ENCODE data around the gene LRP8.

LRP8 gene

GRCh38 chr1:53317646-53318539 lies 10.0 kb downstream of the LRP8 start:
- TF ChIP-seq GATA1 (IDR thresholded peaks at IDR 0.05; ENCODE audit: low read depth, low read length) (no peak), POLR2A (IDR thresholded peaks at IDR 0.05; ENCODE audit: low read length) (no peak)
- no peak for DNase-seq

- no peak for DNase-seq
- TF ChIP-seq POLR2A (IDR thresholded peaks at IDR 0.05; ENCODE audit: low read length): no peak
- no peak for TF ChIP-seq GATA1 (IDR thresholded peaks at IDR 0.05; ENCODE audit: low read depth, low read length)
Observed at GRCh38 chr1:53316766-53317581, 10.9 kb downstream of the LRP8 start.

- DNase-seq: no peak
- TF ChIP-seq GATA1 (IDR thresholded peaks at IDR 0.05; ENCODE audit: low read depth, low read length) (no peak), POLR2A (IDR thresholded peaks at IDR 0.05; ENCODE audit: low read length) (no peak)
Observed at GRCh38 chr1:53316424-53316765, 11.5 kb downstream of the LRP8 start.

- DNase-seq: no peak
- no peak for TF ChIP-seq POLR2A (IDR thresholded peaks at IDR 0.05; ENCODE audit: low read length)
- TF ChIP-seq GATA1 (IDR thresholded peaks at IDR 0.05; ENCODE audit: low read depth, low read length): no peak
Observed at GRCh38 chr1:53315456-53316423, 12.1 kb downstream of the LRP8 start.

- DNase-seq: no peak
- TF ChIP-seq GATA1 (IDR thresholded peaks at IDR 0.05; ENCODE audit: low read depth, low read length) (no peak), POLR2A (IDR thresholded peaks at IDR 0.05; ENCODE audit: low read length) (no peak)
Observed at GRCh38 chr1:53315046-53315445, 12.8 kb downstream of the LRP8 start.

GRCh38 chr1:53314606-53315005 lies 13.3 kb downstream of the LRP8 start:
- no peak for TF ChIP-seq GATA1 (IDR thresholded peaks at IDR 0.05; ENCODE audit: low read depth, low read length)
- no peak for TF ChIP-seq POLR2A (IDR thresholded peaks at IDR 0.05; ENCODE audit: low read length)
- no peak for DNase-seq

GRCh38 chr1:53314096-53314495 lies 13.8 kb downstream of the LRP8 start:
- no peak for DNase-seq
- TF ChIP-seq POLR2A (IDR thresholded peaks at IDR 0.05; ENCODE audit: low read length) (no peak), GATA1 (IDR thresholded peaks at IDR 0.05; ENCODE audit: low read depth, low read length) (no peak)

GRCh38 chr1:53313556-53313955 lies 14.3 kb downstream of the LRP8 start:
- no peak for TF ChIP-seq GATA1 (IDR thresholded peaks at IDR 0.05; ENCODE audit: low read depth, low read length)
- no peak for TF ChIP-seq POLR2A (IDR thresholded peaks at IDR 0.05; ENCODE audit: low read length)
- no peak for DNase-seq

- no peak for DNase-seq
- no peak for TF ChIP-seq GATA1 (IDR thresholded peaks at IDR 0.05; ENCODE audit: low read depth, low read length)
- no peak for TF ChIP-seq POLR2A (IDR thresholded peaks at IDR 0.05; ENCODE audit: low read length)
Observed at GRCh38 chr1:53311702-53312305, 16.1 kb downstream of the LRP8 start.

GRCh38 chr1:53310847-53311681 lies 16.8 kb downstream of the LRP8 start:
- DNase-seq: no peak
- TF ChIP-seq POLR2A (IDR thresholded peaks at IDR 0.05; ENCODE audit: low read length) (no peak), GATA1 (IDR thresholded peaks at IDR 0.05; ENCODE audit: low read depth, low read length) (no peak)

GRCh38 chr1:53309802-53310201 lies 18.1 kb downstream of the LRP8 start:
- TF ChIP-seq POLR2A (IDR thresholded peaks at IDR 0.05; ENCODE audit: low read length) (no peak), GATA1 (IDR thresholded peaks at IDR 0.05; ENCODE audit: low read depth, low read length) (no peak)
- no peak for DNase-seq

- no peak for DNase-seq
- TF ChIP-seq POLR2A (IDR thresholded peaks at IDR 0.05; ENCODE audit: low read length): no peak
- no peak for TF ChIP-seq GATA1 (IDR thresholded peaks at IDR 0.05; ENCODE audit: low read depth, low read length)
Observed at GRCh38 chr1:53308506-53308905, 19.4 kb downstream of the LRP8 start.
